OCI-LY7 (cell line): ENCODE results near the gene SERTM1. TPM values are rescaled to one million over a fixed set of nuclear protein-coding genes. Genes with fewer than 3 reads are reported as not detected.

Source experiments
- BruUV-seq: library from RNA; stranded (reverse); fragments of 400-500 nt; replicated peaks from 2 replicates; lab custom pipeline; 2021; lab: Mats Ljungman, UMichigan
- CTCF ChIA-PET: fragments of 300-600 bp; sonication (Branson Sonifier 250); formaldehyde crosslinking; loops from one replicate; lab custom pipeline; 2022; ENCODE audit warnings: antibody characterized with exemption; ENCODE audit not compliant: unreplicated experiment; lab: Charles Lee
- POLR2A ChIA-PET: fragments of 300-600 bp; sonication (Branson Sonifier 250); formaldehyde crosslinking; loops from one replicate; lab custom pipeline; 2022; ENCODE audit warnings: antibody characterized with exemption; lab: Charles Lee
- DNase-seq: peaks from one replicate; pipeline ENCODE4 v3.0.0-alpha.2; 2015; ENCODE audit warnings: low spot score
- H2AFZ ChIP-seq: fragments of 200-600 bp; sonication (generic), shearing (Covaris generic); 2 replicates; pipeline ENCODE4 v1.6.1; 2014; ENCODE audit warnings: mild to moderate bottlenecking, antibody characterized with exemption, low read length, moderate library complexity
- H3K27ac ChIP-seq: fragments of 200-600 bp; sonication (generic); 2 replicates; pipeline ENCODE4 v1.5.1; 2014; ENCODE audit warnings: mixed run types, low read depth, mild to moderate bottlenecking, moderate library complexity, low read length, inconsistent platforms; ENCODE audit not compliant: poor library complexity, severe bottlenecking
- H3K36me3 ChIP-seq: fragments of 200-600 bp; sonication (generic); 2 replicates; pipeline ENCODE4 v1.6.1; 2014; ENCODE audit warnings: mild to moderate bottlenecking, antibody characterized with exemption, low read length, moderate library complexity, mixed read lengths; ENCODE audit not compliant: insufficient read depth
- H3K4me1 ChIP-seq: fragments of 200-600 bp; sonication (generic); 2 replicates; pipeline ENCODE4 v1.5.1; 2014; ENCODE audit warnings: mild to moderate bottlenecking, low read length; ENCODE audit not compliant: insufficient read depth, poor library complexity, severe bottlenecking
- H3K4me2 ChIP-seq: fragments of 200-600 bp; sonication (generic); 2 replicates; pipeline ENCODE4 v1.6.1; 2014; ENCODE audit warnings: mild to moderate bottlenecking, low read length
- H3K4me3 ChIP-seq: fragments of 200-600 bp; sonication (generic); 2 replicates; pipeline ENCODE4 v1.5.1; 2014; ENCODE audit warnings: mild to moderate bottlenecking, low read depth, low read length; ENCODE audit not compliant: poor library complexity, severe bottlenecking
- H3K79me2 ChIP-seq: fragments of 200-600 bp; sonication (generic); 2 replicates; pipeline ENCODE4 v1.6.1; 2016; ENCODE audit warnings: low read depth, mild to moderate bottlenecking, low read length, moderate library complexity, mixed read lengths; ENCODE audit not compliant: insufficient read depth
- H3K9me2 ChIP-seq: fragments of 200-600 bp; sonication (generic); 2 replicates; pipeline ENCODE4 v1.6.1; 2016; ENCODE audit warnings: mild to moderate bottlenecking, low read length, mixed read lengths; ENCODE audit not compliant: insufficient read depth
- H3K9me3 ChIP-seq: fragments of 200-600 bp; sonication (generic); 2 replicates; pipeline ENCODE4 v1.6.1; 2014; ENCODE audit warnings: mild to moderate bottlenecking, mixed run types, low read length, mixed read lengths
- H4K20me1 ChIP-seq: fragments of 200-600 bp; sonication (generic); 2 replicates; pipeline ENCODE4 v1.6.1; 2014; ENCODE audit warnings: mild to moderate bottlenecking, antibody characterized with exemption, low read length, moderate library complexity, mixed read lengths; ENCODE audit not compliant: insufficient read depth
- CTCF ChIP-seq: fragments of 200-600 bp; sonication (generic); conservative IDR thresholded peaks from 2 replicates; pipeline ENCODE4 v1.5.1; 2014; ENCODE audit warnings: mild to moderate bottlenecking, antibody characterized with exemption, low read length, moderate library complexity, mixed read lengths
- EZH2phosphoT487 ChIP-seq: fragments of 200-600 bp; sonication (generic); IDR thresholded peaks from 2 replicates; pipeline ENCODE4 v1.6.1; 2018; ENCODE audit warnings: low read depth, borderline replicate concordance, mild to moderate bottlenecking, mixed run types, antibody characterized with exemption, low read length, moderate library complexity, mixed read lengths
- intact Hi-C: fragments of 100-400 bp; cut with micrococcal nuclease; formaldehyde crosslinking; loops from one replicate; pipeline ENCODE4 v1.10.0; 2022; ENCODE audit not compliant: unreplicated experiment
- total RNA-seq, 2 experiments: library from RNA; depleted of rRNA in 1 of 2; stranded (reverse); fragments of >200 nt in 1 of 2; shearing (Covaris generic) in 1 of 2; gene quantifications; 2 replicates each; pipeline ENCODE4 v1.2.3, GENCODE V29; 2014 to 2022

The SERTM1 gene
- total RNA-seq, 2 experiments from 2014 or later, result not detected

GRCh38 chr13:36706755-36707154 is 32.9 kb downstream of the SERTM1 start:
- no peaks in the 10 kb centered on the region for H3K9me3 ChIP-seq
- no peak overlapping the region for H2AFZ ChIP-seq
- H3K4me2 ChIP-seq, result no peak overlapping the region
- H4K20me1 ChIP-seq, result no peaks in the 10 kb centered on the region
- H3K27ac ChIP-seq, result no peak overlapping the region
- intact Hi-C loops, result no loop called here
- ChIA-PET CTCF (no interaction called here), POLR2A (no interaction called here)
- H3K9me2 ChIP-seq, result no peaks in the 10 kb centered on the region
- DNase-seq, result no peak
- no TSS peak for BruUV-seq
- no peaks in the 10 kb centered on the region for H3K79me2 ChIP-seq
- TF ChIP-seq EZH2phosphoT487 (no peak), CTCF (no peak)
- no peaks in the 10 kb centered on the region for H3K4me1 ChIP-seq
- H3K36me3 ChIP-seq, result no peaks in the 10 kb centered on the region
- no peak overlapping the region for H3K4me3 ChIP-seq

GRCh38 chr13:36709136-36709890 is 35.5 kb downstream of the SERTM1 start:
- Histone ChIP-seq H3K36me3 (no peaks in the 10 kb centered on the region), H3K4me3 (no peak overlapping the region), H3K4me1 (no peaks in the 10 kb centered on the region), H3K27ac (no peak overlapping the region), H4K20me1 (no peaks in the 10 kb centered on the region), H3K79me2 (no peaks in the 10 kb centered on the region), H3K9me3 (no peaks in the 10 kb centered on the region), H3K9me2 (no peaks in the 10 kb centered on the region), H3K4me2 (no peak overlapping the region), H2AFZ (no peak overlapping the region)
- CTCF ChIA-PET, result no interaction called here
- BruUV-seq, result no TSS peak
- intact Hi-C loops, result no loop called here
- DNase-seq, result no peak
- TF ChIP-seq EZH2phosphoT487 (no peak), CTCF (no peak)
- POLR2A ChIA-PET, result no interaction called here

GRCh38 chr13:36710396-36710795 is 36.6 kb downstream of the SERTM1 start:
- no peaks in the 10 kb centered on the region for H3K9me2 ChIP-seq

More at GRCh38 chr13:36710396-36710795, 36.6 kb downstream of the SERTM1 start:
- no peak overlapping the region for H3K27ac ChIP-seq
- no peaks in the 10 kb centered on the region for H3K4me1 ChIP-seq
- BruUV-seq, result no TSS peak
- no peaks in the 10 kb centered on the region for H3K9me3 ChIP-seq
- no peaks in the 10 kb centered on the region for H3K36me3 ChIP-seq
- ChIA-PET POLR2A (interaction anchor here (0.7 kb wide), 1 partner anchor 17 kb away, joined by 3 read pairs; no protein-coding TSS in a partner anchor), CTCF (no interaction called here)
- H4K20me1 ChIP-seq, result no peaks in the 10 kb centered on the region
- no peaks in the 10 kb centered on the region for H3K79me2 ChIP-seq
- no peak overlapping the region for H2AFZ ChIP-seq
- intact Hi-C loops, result no loop called here
- no peak for TF ChIP-seq EZH2phosphoT487
- TF ChIP-seq CTCF, result no peak
- no peak overlapping the region for H3K4me2 ChIP-seq
- no peak overlapping the region for H3K4me3 ChIP-seq
- no peak for DNase-seq
